Progenitor cell of endocrine pancreas (in vitro differentiated cells): Measurements from ENCODE around the gene ERP44. TPM values are rescaled to one million over a fixed set of nuclear protein-coding genes. Genes with fewer than 3 reads are reported as not detected.

Experiments used
- DNase-seq: peaks from one replicate; pipeline ENCODE4 v3.0.0; 2021; ENCODE audit warnings: low spot score; ENCODE audit not compliant: unreplicated experiment
- H3K27ac Mint-ChIP-seq: 2 replicates; pipeline ENCODE4 v1.8.0; 2021; ENCODE audit warnings: mild to moderate bottlenecking, moderate library complexity, mixed read lengths
- H3K27me3 Mint-ChIP-seq: 2 replicates; pipeline ENCODE4 v1.8.0; 2021; ENCODE audit warnings: mixed read lengths
- H3K36me3 Mint-ChIP-seq: 2 replicates; pipeline ENCODE4 v1.8.0; 2022; ENCODE audit warnings: mixed read lengths; ENCODE audit not compliant: insufficient read depth
- H3K4me1 Mint-ChIP-seq: 2 replicates; pipeline ENCODE4 v1.8.0; 2021; ENCODE audit warnings: low read depth, mixed read lengths
- H3K4me3 Mint-ChIP-seq: 2 replicates; pipeline ENCODE4 v1.8.0; 2021; ENCODE audit warnings: low read depth, mild to moderate bottlenecking, moderate library complexity, mixed read lengths
- H3K9me3 Mint-ChIP-seq: 2 replicates; pipeline ENCODE4 v1.8.0; 2021; ENCODE audit warnings: low read depth, mixed read lengths
- total RNA-seq: library from RNA; stranded (reverse); gene quantifications from 2 replicates; pipeline ENCODE4 v1.2.1, GENCODE V29; 2021
- TF ChIP-seq, protein P1 (sequence below): fragments of 200-600 bp; sonication (generic); IDR thresholded peaks from one replicate; pipeline ENCODE4 v1.5.0; 2021; ENCODE audit warnings: antibody characterized with exemption, mild to moderate bottlenecking; ENCODE audit not compliant: unreplicated experiment

ERP44 gene
- total RNA-seq, 1 donor from 2014 or later: 19.7 TPM

DNA sequence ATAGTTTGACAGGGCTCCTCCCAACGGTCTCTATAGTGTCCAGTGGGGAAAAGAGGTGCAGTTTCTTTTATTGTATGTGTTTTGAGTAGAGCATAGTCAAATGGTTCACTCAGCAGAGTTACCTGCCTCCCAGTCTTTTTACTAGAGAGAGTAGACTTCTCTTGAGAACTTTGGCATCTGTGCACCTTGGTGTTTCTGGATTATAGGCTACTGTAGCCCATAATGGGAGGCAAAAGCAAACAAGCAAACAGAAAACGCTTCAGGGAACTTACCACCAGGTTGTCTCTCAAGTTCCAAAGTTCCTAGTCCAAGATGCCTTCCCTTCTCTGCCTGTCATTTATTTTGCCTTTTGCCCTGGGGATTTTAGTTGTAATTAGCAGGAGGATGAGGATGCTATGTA lies 26.4 kb upstream of the ERP44 start:
- Mint-ChIP-seq H3K4me1 (peaks cover 2% of the 10 kb centered on the region), H3K9me3 (no peaks in the 10 kb centered on the region), H3K36me3 (peaks cover 7% of the 10 kb centered on the region), H3K4me3 (no peak overlapping the region), H3K27ac (no peak overlapping the region), H3K27me3 (no peaks in the 10 kb centered on the region)
- TF ChIP-seq, protein P1, sequence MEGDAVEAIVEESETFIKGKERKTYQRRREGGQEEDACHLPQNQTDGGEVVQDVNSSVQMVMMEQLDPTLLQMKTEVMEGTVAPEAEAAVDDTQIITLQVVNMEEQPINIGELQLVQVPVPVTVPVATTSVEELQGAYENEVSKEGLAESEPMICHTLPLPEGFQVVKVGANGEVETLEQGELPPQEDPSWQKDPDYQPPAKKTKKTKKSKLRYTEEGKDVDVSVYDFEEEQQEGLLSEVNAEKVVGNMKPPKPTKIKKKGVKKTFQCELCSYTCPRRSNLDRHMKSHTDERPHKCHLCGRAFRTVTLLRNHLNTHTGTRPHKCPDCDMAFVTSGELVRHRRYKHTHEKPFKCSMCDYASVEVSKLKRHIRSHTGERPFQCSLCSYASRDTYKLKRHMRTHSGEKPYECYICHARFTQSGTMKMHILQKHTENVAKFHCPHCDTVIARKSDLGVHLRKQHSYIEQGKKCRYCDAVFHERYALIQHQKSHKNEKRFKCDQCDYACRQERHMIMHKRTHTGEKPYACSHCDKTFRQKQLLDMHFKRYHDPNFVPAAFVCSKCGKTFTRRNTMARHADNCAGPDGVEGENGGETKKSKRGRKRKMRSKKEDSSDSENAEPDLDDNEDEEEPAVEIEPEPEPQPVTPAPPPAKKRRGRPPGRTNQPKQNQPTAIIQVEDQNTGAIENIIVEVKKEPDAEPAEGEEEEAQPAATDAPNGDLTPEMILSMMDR: no peak
- DNase-seq: no peak

GRCh38 chr9:100120286-100120685 lies 21.5 kb upstream of the ERP44 start:
- peaks cover 1% of the 10 kb centered on the region for H3K4me1 Mint-ChIP-seq
- no peak for DNase-seq
- H3K27me3 Mint-ChIP-seq: no peaks in the 10 kb centered on the region
- peaks cover 13% of the 10 kb centered on the region for H3K36me3 Mint-ChIP-seq
- TF ChIP-seq, protein P1: no peak
- H3K27ac Mint-ChIP-seq: no peak overlapping the region
- H3K4me3 Mint-ChIP-seq: no peak overlapping the region
- no peaks in the 10 kb centered on the region for H3K9me3 Mint-ChIP-seq

GRCh38 chr9:100117316-100117715 lies 18.5 kb upstream of the ERP44 start:
- Mint-ChIP-seq H3K36me3 (peaks cover 13% of the 10 kb centered on the region), H3K27me3 (no peaks in the 10 kb centered on the region), H3K4me3 (no peak overlapping the region), H3K4me1 (no peaks in the 10 kb centered on the region), H3K27ac (no peak overlapping the region), H3K9me3 (no peaks in the 10 kb centered on the region)
- TF ChIP-seq, protein P1: no peak
- DNase-seq: no peak

DNA sequence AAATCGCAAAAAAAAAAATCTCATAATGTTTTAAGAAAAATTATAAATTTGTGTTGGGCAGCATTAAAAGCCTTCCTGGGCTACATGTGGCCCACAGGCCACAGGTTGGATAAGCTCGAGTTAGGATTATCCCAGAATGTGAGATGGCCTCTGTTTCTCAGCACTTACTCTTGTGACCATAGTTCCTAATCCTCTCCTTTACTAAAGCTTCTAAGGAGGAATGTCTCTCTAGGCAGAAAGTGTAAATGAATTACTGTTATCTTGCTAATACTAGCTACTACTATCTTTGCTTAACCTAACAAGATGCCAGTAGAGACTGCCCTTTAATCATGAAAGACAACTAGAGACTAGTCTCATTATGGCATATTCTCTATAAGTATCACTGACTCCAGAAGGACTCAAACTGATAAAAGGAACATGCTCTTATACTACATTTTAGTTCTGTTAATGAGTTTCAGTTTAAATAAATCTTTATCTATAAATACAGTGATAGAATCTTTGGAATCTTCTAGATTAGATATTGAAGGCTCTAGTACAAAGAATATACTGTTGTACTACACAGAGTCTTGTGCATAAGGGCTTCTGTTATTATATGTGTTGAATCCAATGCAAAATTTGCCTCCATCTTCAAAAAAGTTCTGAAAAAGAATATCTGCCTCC lies 14.0 kb upstream of the ERP44 start:
- H3K27ac Mint-ChIP-seq: no peak overlapping the region
- H3K9me3 Mint-ChIP-seq: no peaks in the 10 kb centered on the region
- no peak overlapping the region for H3K4me3 Mint-ChIP-seq
- no peaks in the 10 kb centered on the region for H3K27me3 Mint-ChIP-seq
- H3K36me3 Mint-ChIP-seq: peaks cover 5% of the 10 kb centered on the region
- no peak for DNase-seq
- TF ChIP-seq, protein P1: no peak
- H3K4me1 Mint-ChIP-seq: no peaks in the 10 kb centered on the region

DNA sequence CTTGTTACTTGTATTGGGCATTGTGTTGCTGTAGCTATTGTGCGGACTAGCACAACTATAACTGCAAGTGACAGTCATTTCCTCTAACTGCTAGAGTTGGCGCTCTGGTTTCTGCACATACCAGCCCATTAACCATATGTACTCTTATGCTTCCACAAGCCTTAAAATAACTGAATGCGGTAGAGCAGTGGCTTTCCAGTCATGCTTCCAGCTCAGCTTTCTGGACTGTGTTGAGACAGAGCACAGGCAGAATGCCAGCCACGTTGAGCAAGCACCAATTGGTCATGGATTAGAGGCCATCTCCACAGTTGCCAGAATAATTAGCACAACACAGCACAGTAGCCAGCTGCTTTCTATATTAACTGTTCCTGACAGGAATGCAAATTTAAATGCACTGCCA lies 12.4 kb upstream of the ERP44 start:
- no peak overlapping the region for H3K27ac Mint-ChIP-seq
- no peaks in the 10 kb centered on the region for H3K27me3 Mint-ChIP-seq
- peaks cover 5% of the 10 kb centered on the region for H3K36me3 Mint-ChIP-seq
- no peak overlapping the region for H3K4me3 Mint-ChIP-seq
- DNase-seq: no peak
- TF ChIP-seq, protein P1: no peak
- no peaks in the 10 kb centered on the region for H3K9me3 Mint-ChIP-seq
- H3K4me1 Mint-ChIP-seq: no peaks in the 10 kb centered on the region
